ENCODE measurements around the gene GRIK2.

Gene GRIK2

GRCh38 chr6:101779051-101779844 lies 385.7 kb downstream of the GRIK2 start:
- no peak for DNase-seq (ENCODE audit: low read depth in 3 of 3)

GRCh38 chr6:101783287-101783686 lies 389.8 kb downstream of the GRIK2 start:
- DNase-seq (ENCODE audit: low read depth in 3 of 3), result no peak

- DNase-seq (ENCODE audit: low read depth in 3 of 3), result no peak
These were observed 390.6 kb downstream of the GRIK2 start for GRCh38 chr6:101784094-101784493.

- DNase-seq (ENCODE audit: low read depth in 3 of 3), result no peak
These were observed 406.0 kb downstream of the GRIK2 start for GRCh38 chr6:101799531-101799930.

GRCh38 chr6:101800598-101800997 lies 407.1 kb downstream of the GRIK2 start:
- no peak for DNase-seq (ENCODE audit: low read depth in 3 of 3)

- no peak for DNase-seq (ENCODE audit: low read depth in 3 of 3)
These were observed 409.6 kb downstream of the GRIK2 start for GRCh38 chr6:101803136-101803535.

- DNase-seq (ENCODE audit: low read depth in 3 of 3), result no peak
These were observed 412.7 kb downstream of the GRIK2 start for GRCh38 chr6:101806241-101806640.

GRCh38 chr6:101811108-101811507 lies 417.6 kb downstream of the GRIK2 start:
- DNase-seq (ENCODE audit: low read depth in 3 of 3), result no peak

GRCh38 chr6:101816716-101817115 lies 423.2 kb downstream of the GRIK2 start:
- no peak for DNase-seq (ENCODE audit: low read depth in 3 of 3)

- no peak for DNase-seq (ENCODE audit: low read depth in 3 of 3)
These were observed 424.5 kb downstream of the GRIK2 start for GRCh38 chr6:101818051-101818450.

GRCh38 chr6:101824551-101825345 lies 431.2 kb downstream of the GRIK2 start:
- no peak for DNase-seq (ENCODE audit: low read depth in 3 of 3)

GRCh38 chr6:101826269-101826668 lies 432.8 kb downstream of the GRIK2 start:
- DNase-seq (ENCODE audit: low read depth in 3 of 3), result no peak

GRCh38 chr6:101826678-101827077 lies 433.2 kb downstream of the GRIK2 start:
- DNase-seq (ENCODE audit: low read depth in 3 of 3), result no peak

- no peak for DNase-seq (ENCODE audit: low read depth in 3 of 3)
These were observed 437.1 kb downstream of the GRIK2 start for GRCh38 chr6:101830501-101831031.

- no peak for DNase-seq (ENCODE audit: low read depth in 3 of 3)
These were observed 438.9 kb downstream of the GRIK2 start for GRCh38 chr6:101832371-101832770.

- no peak for DNase-seq (ENCODE audit: low read depth in 3 of 3)
These were observed 446.6 kb downstream of the GRIK2 start for GRCh38 chr6:101840100-101840499.

GRCh38 chr6:101845172-101845571 lies 451.7 kb downstream of the GRIK2 start:
- no peak for DNase-seq (ENCODE audit: low read depth in 3 of 3)

- no peak for DNase-seq (ENCODE audit: low read depth in 3 of 3)
These were observed 452.1 kb downstream of the GRIK2 start for GRCh38 chr6:101845621-101846020.

GRCh38 chr6:101847690-101848089 lies 454.2 kb downstream of the GRIK2 start:
- DNase-seq (ENCODE audit: low read depth in 3 of 3), result no peak

GRCh38 chr6:101851911-101852310 lies 458.4 kb downstream of the GRIK2 start:
- no peak for DNase-seq (ENCODE audit: low read depth in 3 of 3)

- no peak for DNase-seq (ENCODE audit: low read depth in 3 of 3)
These were observed 459.9 kb downstream of the GRIK2 start for GRCh38 chr6:101853231-101854085.

GRCh38 chr6:101876431-101876830 lies 482.9 kb downstream of the GRIK2 start:
- DNase-seq (ENCODE audit: low read depth in 3 of 3), result no peak

Measured in stimulated activated CD4-positive, alpha-beta T cell treated with anti-CD3 and anti-CD28 coated beads, TNF-alpha, amount 100 ng/mL, for 48 hours (primary cell).